ENCODE measurements around the gene MICAL3. TPM values are rescaled to one million over a fixed set of nuclear protein-coding genes. Genes with fewer than 3 reads are reported as not detected.

Gene MICAL3
- total RNA-seq, 3 donors from 2014 or later = 33.9 to 39.6 (median 35.1) TPM

GRCh38 chr22:17862646-17863181, 161.6 kb downstream of the MICAL3 start:
- Mint-ChIP-seq H3K27me3 (ENCODE audit: low read depth) (no peaks in the 10 kb centered on the region), H3K9me3 (no peaks in the 10 kb centered on the region), H3K4me3 (no peak overlapping the region), H3K36me3 (ENCODE audit: insufficient read depth) (peaks cover 16% of the 10 kb centered on the region), H3K4me1 (ENCODE audit: low read depth) (no peaks in the 10 kb centered on the region)
- DNase-seq (no peak), ATAC-seq (no peak)

DNA sequence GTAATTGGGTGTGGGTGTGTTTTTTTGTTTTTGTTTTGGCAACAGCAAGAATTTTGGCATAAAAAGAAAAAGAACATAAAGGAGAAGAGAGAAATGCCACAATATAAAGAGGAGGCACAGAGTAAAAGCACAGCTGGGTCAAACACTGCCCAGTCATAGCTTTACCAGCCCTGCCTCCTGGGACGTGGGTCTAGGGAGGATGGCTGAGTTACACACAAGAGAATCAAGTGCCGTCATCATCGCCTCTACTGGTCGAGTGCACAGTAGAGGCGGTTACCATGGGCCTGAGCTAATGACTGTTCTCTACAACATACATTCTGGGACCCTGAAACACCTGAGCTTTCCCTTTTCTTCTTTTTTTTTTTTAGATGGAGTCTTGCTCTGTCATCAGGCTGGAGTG, 162.5 kb downstream of the MICAL3 start:
- Mint-ChIP-seq H3K36me3 (ENCODE audit: insufficient read depth) (peaks cover 16% of the 10 kb centered on the region), H3K27me3 (ENCODE audit: low read depth) (no peaks in the 10 kb centered on the region), H3K9me3 (no peaks in the 10 kb centered on the region), H3K4me3 (no peak overlapping the region), H3K4me1 (ENCODE audit: low read depth) (no peaks in the 10 kb centered on the region)
- DNase-seq (no peak), ATAC-seq (no peak)

DNA sequence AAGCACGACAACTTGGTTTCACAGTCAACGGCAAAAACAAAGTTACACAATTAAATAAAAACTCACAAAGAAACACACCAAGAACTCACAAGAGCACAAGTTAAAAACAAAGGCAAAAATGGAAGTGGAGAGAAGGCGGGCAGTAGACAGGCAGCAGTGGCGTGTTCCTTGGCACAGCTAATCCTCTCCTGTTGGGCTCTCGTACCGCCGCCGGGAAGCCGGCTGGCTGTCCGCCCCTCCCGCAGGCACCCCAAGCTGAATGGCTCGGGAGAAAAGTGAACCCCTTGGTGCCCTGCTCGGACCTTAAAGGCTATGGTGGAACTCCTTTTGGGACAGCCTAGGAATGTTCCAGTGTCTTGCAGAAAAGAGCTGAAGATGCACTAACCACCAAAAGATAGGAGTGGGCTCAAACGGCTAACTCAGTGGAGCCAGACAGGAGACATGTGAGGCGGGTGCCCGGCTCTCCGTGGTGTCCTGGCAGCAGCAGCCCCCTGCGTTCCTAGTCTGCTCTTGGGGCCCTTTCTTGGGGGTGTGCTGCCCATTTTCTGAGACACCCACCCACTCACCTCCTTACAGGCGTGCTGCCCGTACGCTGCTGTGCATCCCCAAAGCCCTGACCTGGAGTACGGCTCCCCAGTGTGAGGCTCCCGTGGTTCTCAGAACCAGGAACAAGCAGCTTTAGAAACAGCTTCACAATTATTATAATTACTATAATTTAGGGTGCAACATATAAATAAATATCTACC, 164.0 kb downstream of the MICAL3 start:
- Mint-ChIP-seq H3K27me3 (ENCODE audit: low read depth) (no peaks in the 10 kb centered on the region), H3K4me3 (no peak overlapping the region), H3K36me3 (ENCODE audit: insufficient read depth) (peaks cover 11% of the 10 kb centered on the region), H3K9me3 (no peaks in the 10 kb centered on the region), H3K4me1 (ENCODE audit: low read depth) (no peaks in the 10 kb centered on the region)
- ATAC-seq (no peak), DNase-seq (no peak)

GRCh38 chr22:17858033-17858432, 166.3 kb downstream of the MICAL3 start:
- Mint-ChIP-seq H3K4me3 (no peak overlapping the region), H3K36me3 (ENCODE audit: insufficient read depth) (peaks cover 6% of the 10 kb centered on the region), H3K4me1 (ENCODE audit: low read depth) (no peaks in the 10 kb centered on the region), H3K27me3 (ENCODE audit: low read depth) (no peaks in the 10 kb centered on the region), H3K9me3 (no peaks in the 10 kb centered on the region)
- DNase-seq = no peak
- ATAC-seq = no peak

GRCh38 chr22:17855572-17856290, 168.6 kb downstream of the MICAL3 start:
- no peaks in the 10 kb centered on the region for H3K27me3 Mint-ChIP-seq (ENCODE audit: low read depth)
- DNase-seq (no peak), ATAC-seq (no peak)
- peaks cover 3% of the 10 kb centered on the region for H3K36me3 Mint-ChIP-seq (ENCODE audit: insufficient read depth)
- no peak overlapping the region for H3K4me3 Mint-ChIP-seq
- no peaks in the 10 kb centered on the region for H3K4me1 Mint-ChIP-seq (ENCODE audit: low read depth)
- H3K9me3 Mint-ChIP-seq = no peaks in the 10 kb centered on the region

GRCh38 chr22:17853073-17853472, 171.3 kb downstream of the MICAL3 start:
- Mint-ChIP-seq H3K36me3 (ENCODE audit: insufficient read depth) (peaks cover 3% of the 10 kb centered on the region), H3K4me3 (no peak overlapping the region), H3K27me3 (ENCODE audit: low read depth) (no peaks in the 10 kb centered on the region), H3K9me3 (no peaks in the 10 kb centered on the region), H3K4me1 (ENCODE audit: low read depth) (no peaks in the 10 kb centered on the region)
- ATAC-seq (no peak), DNase-seq (no peak)

- no peaks in the 10 kb centered on the region for H3K4me1 Mint-ChIP-seq (ENCODE audit: low read depth)
- DNase-seq = no peak
- no peaks in the 10 kb centered on the region for H3K9me3 Mint-ChIP-seq
- ATAC-seq = no peak
- H3K4me3 Mint-ChIP-seq = no peak overlapping the region
- no peaks in the 10 kb centered on the region for H3K27me3 Mint-ChIP-seq (ENCODE audit: low read depth)
- H3K36me3 Mint-ChIP-seq (ENCODE audit: insufficient read depth) = peaks cover 3% of the 10 kb centered on the region
Measured at GRCh38 chr22:17851759-17852158, 172.6 kb downstream of the MICAL3 start.

DNA sequence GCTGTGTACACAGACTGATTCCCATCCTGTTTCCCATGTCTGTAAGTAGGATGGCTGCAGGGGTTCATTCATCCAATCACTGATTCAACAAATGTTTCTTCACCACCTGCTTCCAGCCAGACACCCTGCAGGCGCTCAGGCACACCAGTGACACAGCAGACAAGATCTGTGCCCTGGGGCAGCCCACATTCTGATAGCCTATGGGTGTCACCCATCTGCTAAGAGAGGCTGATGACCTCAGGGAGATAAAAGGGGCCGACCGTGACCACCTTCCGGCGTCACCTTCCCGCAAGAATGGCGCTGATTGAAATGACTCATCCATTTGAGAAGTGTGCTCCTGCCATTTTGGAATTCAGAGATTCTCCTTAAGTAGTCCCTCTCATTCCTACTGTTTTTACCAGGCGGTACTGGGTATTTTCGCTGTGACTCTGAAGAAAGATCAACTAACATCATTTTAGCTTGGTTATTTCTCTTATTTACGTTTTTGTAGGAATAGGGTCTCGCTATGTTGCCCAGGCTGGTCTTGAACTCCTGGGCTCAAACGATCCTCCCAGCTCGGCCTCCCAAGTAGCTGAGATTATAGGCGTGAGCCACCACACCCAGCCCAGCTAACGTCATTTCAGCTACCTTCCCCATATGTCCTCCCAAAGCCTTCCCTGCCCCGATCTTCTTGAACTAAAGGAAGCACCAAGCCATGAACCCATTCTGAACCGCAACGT, 176.8 kb downstream of the MICAL3 start:
- H3K36me3 Mint-ChIP-seq (ENCODE audit: insufficient read depth) = peaks cover 6% of the 10 kb centered on the region
- H3K27me3 Mint-ChIP-seq (ENCODE audit: low read depth) = no peaks in the 10 kb centered on the region
- H3K9me3 Mint-ChIP-seq = no peaks in the 10 kb centered on the region

GRCh38 chr22:17846326-17846992, 177.9 kb downstream of the MICAL3 start:
- DNase-seq = no peak
- Mint-ChIP-seq H3K4me3 (no peak overlapping the region), H3K27me3 (ENCODE audit: low read depth) (no peaks in the 10 kb centered on the region), H3K4me1 (ENCODE audit: low read depth) (peaks cover 11% of the 10 kb centered on the region), H3K36me3 (ENCODE audit: insufficient read depth) (peaks cover 4% of the 10 kb centered on the region), H3K9me3 (no peaks in the 10 kb centered on the region)
- no peak for ATAC-seq

More for the DNA sequence above, 176.8 kb downstream of the MICAL3 start:
- DNase-seq = no peak
- Mint-ChIP-seq H3K4me1 (ENCODE audit: low read depth) (peaks cover 6% of the 10 kb centered on the region), H3K4me3 (no peak overlapping the region)
- no peak for ATAC-seq

DNA sequence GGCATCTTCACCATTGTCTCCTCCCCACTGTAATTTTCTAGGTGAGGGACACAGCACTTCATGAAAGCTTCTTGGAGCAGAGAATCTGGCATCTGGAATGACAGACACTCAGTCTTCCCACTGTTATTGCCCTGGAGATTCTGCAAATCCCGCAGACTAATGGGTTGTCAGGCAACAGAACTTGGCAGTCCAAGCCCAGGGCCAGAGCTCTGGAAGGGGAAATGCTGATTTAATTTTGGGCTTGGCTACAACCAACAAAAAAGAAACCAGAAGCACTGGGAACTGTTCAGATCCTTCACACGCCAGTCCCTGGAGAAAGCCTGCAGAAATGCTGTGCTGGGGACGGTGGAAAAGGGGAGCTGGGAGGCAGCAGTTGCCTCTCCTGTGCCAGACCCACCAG, 178.6 kb downstream of the MICAL3 start:
- peaks cover 11% of the 10 kb centered on the region for H3K4me1 Mint-ChIP-seq (ENCODE audit: low read depth)
- H3K9me3 Mint-ChIP-seq = no peaks in the 10 kb centered on the region

GRCh38 chr22:17845327-17845726, 179.0 kb downstream of the MICAL3 start:
- DNase-seq (no peak), ATAC-seq (no peak)
- Mint-ChIP-seq H3K4me1 (ENCODE audit: low read depth) (peaks cover 11% of the 10 kb centered on the region), H3K36me3 (ENCODE audit: insufficient read depth) (peaks cover 3% of the 10 kb centered on the region), H3K27me3 (ENCODE audit: low read depth) (no peaks in the 10 kb centered on the region), H3K9me3 (no peaks in the 10 kb centered on the region), H3K4me3 (no peak overlapping the region)

More for the DNA sequence above, 178.6 kb downstream of the MICAL3 start:
- no peak for ATAC-seq
- Mint-ChIP-seq H3K27me3 (ENCODE audit: low read depth) (no peaks in the 10 kb centered on the region), H3K4me3 (no peak overlapping the region), H3K36me3 (ENCODE audit: insufficient read depth) (peaks cover 3% of the 10 kb centered on the region)
- DNase-seq = no peak

DNA sequence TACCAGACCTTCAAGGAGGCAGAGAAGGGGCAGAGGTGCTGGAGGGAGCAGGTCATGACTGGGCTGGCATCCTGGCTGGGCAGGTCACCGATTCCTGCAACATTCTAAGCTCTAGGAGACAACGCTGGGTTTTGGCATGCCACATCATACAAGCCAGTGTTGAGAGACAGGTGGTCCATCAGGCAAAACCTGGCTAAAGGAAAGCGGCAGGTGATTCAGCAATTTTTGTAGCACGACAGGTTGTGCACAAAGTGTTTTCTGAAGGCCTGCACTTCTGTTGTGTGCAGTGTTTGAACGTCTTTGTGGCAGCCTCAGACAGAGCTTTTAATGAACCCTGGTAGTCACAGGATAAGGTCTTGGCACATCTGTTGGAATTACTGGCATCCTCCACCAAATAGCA, 180.2 kb downstream of the MICAL3 start:
- DNase-seq = no peak
- H3K36me3 Mint-ChIP-seq (ENCODE audit: insufficient read depth) = peaks cover 3% of the 10 kb centered on the region
- peaks cover 11% of the 10 kb centered on the region for H3K4me1 Mint-ChIP-seq (ENCODE audit: low read depth)
- H3K9me3 Mint-ChIP-seq = no peaks in the 10 kb centered on the region
- no peaks in the 10 kb centered on the region for H3K27me3 Mint-ChIP-seq (ENCODE audit: low read depth)
- ATAC-seq = no peak
- no peak overlapping the region for H3K4me3 Mint-ChIP-seq

DNA sequence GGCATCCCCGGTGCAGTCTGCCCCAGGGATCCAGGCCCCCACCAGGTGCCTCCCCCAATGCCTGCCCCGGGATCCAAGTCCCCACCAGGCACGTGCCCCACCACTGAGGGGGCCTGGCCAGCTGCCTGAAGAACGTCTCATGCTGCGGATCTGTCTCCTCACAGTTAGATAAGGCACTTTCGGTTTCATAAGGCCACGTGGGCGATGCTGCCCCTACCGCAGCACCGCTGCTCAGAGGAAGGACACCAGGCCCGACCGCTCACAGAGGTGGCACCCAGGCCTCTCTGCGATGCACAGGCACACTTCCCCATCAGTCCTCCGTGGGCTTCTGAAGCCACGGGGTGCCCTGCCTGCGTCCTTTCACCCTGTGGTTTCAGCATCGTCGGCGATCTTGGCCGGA, 182.0 kb downstream of the MICAL3 start:
- Mint-ChIP-seq H3K9me3 (no peaks in the 10 kb centered on the region), H3K4me1 (ENCODE audit: low read depth) (peaks cover 11% of the 10 kb centered on the region)

GRCh38 chr22:17841836-17842235, 182.5 kb downstream of the MICAL3 start:
- Mint-ChIP-seq H3K36me3 (ENCODE audit: insufficient read depth) (peaks cover 3% of the 10 kb centered on the region), H3K9me3 (no peaks in the 10 kb centered on the region), H3K27me3 (ENCODE audit: low read depth) (no peaks in the 10 kb centered on the region), H3K4me1 (ENCODE audit: low read depth) (peaks cover 11% of the 10 kb centered on the region), H3K4me3 (no peak overlapping the region)
- DNase-seq (no peak), ATAC-seq (no peak)

More for the DNA sequence above, 182.0 kb downstream of the MICAL3 start:
- H3K4me3 Mint-ChIP-seq = peak overlapping the region; percentile 57
- peaks cover 3% of the 10 kb centered on the region for H3K36me3 Mint-ChIP-seq (ENCODE audit: insufficient read depth)
- peak; percentile 20 for DNase-seq
- H3K27me3 Mint-ChIP-seq (ENCODE audit: low read depth) = no peaks in the 10 kb centered on the region
- ATAC-seq = peak; percentile 69 to 75
